Heart left ventricle (tissue), 16 donors: ENCODE results near the gene PRKCH. TPM values are rescaled to one million over a fixed set of nuclear protein-coding genes. Genes with fewer than 3 reads are reported as not detected.

ENCODE experiments used
- ATAC-seq, 4 donors: fragments of 200-7000 bp; cut with Tn5 transposase; one replicate each; pipeline ENCODE4 v1.9.1; 2020 to 2022; ENCODE audit warnings: moderate library complexity in 4 of 4, mild to moderate bottlenecking in 3 of 4, moderate number of reproducible peaks in 1 of 4
- DNase-seq, 5 donors: peaks; one replicate each; pipeline ENCODE4 v3.0.0-alpha.2; 2020
- H3K27ac ChIP-seq, 12 donors: fragments of 200-600 bp; sonication (generic) in 4 of 12; one replicate each; pipeline versions ENCODE4 v1.5.0 to v1.8.0; 2016 to 2022; ENCODE audit warnings: mild to moderate bottlenecking in 2 of 12
- H3K27me3 ChIP-seq, 9 donors: fragments of 200-600 bp; sonication (generic) in 2 of 9; one replicate each; pipeline versions ENCODE4 v1.5.1 to v1.8.0; 2016 to 2022; ENCODE audit warnings: mild to moderate bottlenecking in 3 of 9
- H3K36me3 ChIP-seq, 9 donors: fragments of 200-600 bp; sonication (generic) in 2 of 9; one replicate each; pipeline versions ENCODE4 v1.5.0 to v1.8.0; 2018 to 2022; ENCODE audit warnings: mild to moderate bottlenecking in 2 of 9
- H3K4me1 ChIP-seq, 12 donors: fragments of 200-600 bp; sonication (generic) in 4 of 12; one replicate each; pipeline versions ENCODE4 v1.5.0 to v1.8.0; 2016 to 2022; ENCODE audit warnings: mild to moderate bottlenecking in 3 of 12
- H3K4me3 ChIP-seq, 12 donors: fragments of 200-600 bp; sonication (generic) in 4 of 12; one replicate each; pipeline versions ENCODE4 v1.5.0 to v1.8.0; 2017 to 2022; ENCODE audit warnings: mild to moderate bottlenecking in 9 of 12, moderate library complexity in 4 of 12
- H3K9me3 ChIP-seq, 12 donors: fragments of 200-600 bp; sonication (generic) in 4 of 12; one replicate each; pipeline versions ENCODE4 v1.5.0 to v1.8.0; 2016 to 2022; ENCODE audit warnings: mild to moderate bottlenecking in 1 of 12
- CTCF ChIP-seq, 12 donors: fragments of 200-600 bp; sonication (generic) in 4 of 12; IDR thresholded peaks; one replicate each; pipeline versions ENCODE4 v1.5.0 to v1.8.0; 2018 to 2022; ENCODE audit warnings: antibody characterized with exemption in 12 of 12, mild to moderate bottlenecking in 5 of 12
- POLR2A ChIP-seq, 2 donors: fragments of 450-650 bp; IDR thresholded peaks; one replicate each; pipeline ENCODE4 v1.6.1; 2017; ENCODE audit warnings: antibody characterized with exemption in 2 of 2, mild to moderate bottlenecking in 2 of 2, moderate library complexity in 2 of 2
- WGBS, 4 donors: extraction: QIAGEN DNeasy Blood & Tissue Kit in 2 of 4; methylation state at CpG; one replicate each; pipeline versions ENCODE4 v1.1.5 to v1.1.7; 2013 to 2018; 5-methylcytosine and 5-hydroxymethylcytosine counted together
- intact Hi-C, 10 donors: fragments of 100-400 bp; cut with DNase I; formaldehyde crosslinking; loops; one replicate each; pipeline versions ENCODE4 v1.11.1 to v1.14.2; 2022
- polyA plus RNA-seq, 2 donors: library from polyadenylated mRNA; stranded (reverse); fragments of 200-250 nt; gene quantifications; one replicate each; pipeline ENCODE4 v1.2.3, GENCODE V29; 2013
- total RNA-seq, 9 donors: library from RNA; depleted of rRNA in 2 of 9; stranded (reverse); fragments of >200 nt in 2 of 9; fragmentation: NEBNext Ultra II Directional in 3 of 9; extraction: Animal tissue kit (Norgen Biotek cat#: 25700) in 3 of 9; gene quantifications; one replicate each; pipeline versions ENCODE4 v1.1.0 to v1.2.4, GENCODE V29; 2016 to 2023
- donor health status: ischemic (EF 13 %, LVEDD 7.1; RV severe dilation, severe dysfunction).
- donor health status: healthy with polysubstance abuse.
- donor health status: DM: no; HTN: yes; CAD: no.
- donor health status: DM: no; HTN: no; CAD: no.
- donor health status: ischemic (EF 25% LVEDD 6.9; RV normal size, moderate dysfunction).
- donor health status: ischemic (EF 25% LVEDD 5.7; RV mildly dilated, moderate dysfunction).
- donor health status: healthy.
- donor health status: DM: yes; HTN: yes; CAD: no.
- donor health status: ischemic (EF 35%, LVEDD 5.7; RV mildly dilated, moderate dysfunction).
- donor health status: nonischemic (EF 11% LVEDD 7.7; RV severe dilation, severe dysfunction).
- donor health status: DM: yes; HTN: yes; CAD: no.
- donor health status: PGD.
- donor health status: ischemic (EF 29% LVEDD 5.4; RV normal size, mild dysfunction).
- donor health status: nonischemic (EF 23%, LVEDD 6.1; RV moderate dilation, normal function).

PRKCH gene
- total and polyA plus RNA-seq, 11 donors: 6.1 to 49.2 (median 21.7) TPM

GRCh38 chr14:61536661-61537562 is 215.5 kb downstream of the PRKCH start:
- ATAC-seq: no peak
- Histone ChIP-seq H3K27me3 (no peaks in the 10 kb centered on the region), H3K4me3 (no peak overlapping the region), H3K36me3 (peaks cover 0 to 13% (median 0%) of the 10 kb centered on the region in 9 donors), H3K4me1 (peaks cover 5 to 70% (median 28%) of the 10 kb centered on the region in 12 donors), H3K27ac (peak overlapping the region in 8 of 12 donors; percentile 7 to 59 (median 25)), H3K9me3 (no peaks in the 10 kb centered on the region)
- TF ChIP-seq CTCF (IDR thresholded peaks at IDR 0.05): no peak
- intact Hi-C loops: loop anchor here in 1 of 10 donors (10.0 kb wide), 1 partner anchor 62 kb away; no protein-coding TSS in a partner anchor
- DNase-seq: no peak
- 82 to 87% (median 85%) methylated on average over 12 of the region's 12 CpGs for WGBS, 4 donors

GRCh38 chr14:61537563-61538463 is 216.4 kb downstream of the PRKCH start:
- peaks cover 7 to 70% (median 29%) of the 10 kb centered on the region in 12 donors for H3K4me1 ChIP-seq
- WGBS, 4 donors: 32 to 51% (median 40%) methylated on average over 8 of the region's 8 CpGs
- ATAC-seq: peak; percentile 27 to 65 (median 45)
- H3K4me3 ChIP-seq: no peak overlapping the region
- TF ChIP-seq CTCF (IDR thresholded peaks at IDR 0.05) (no peak), POLR2A (IDR thresholded peaks at IDR 0.05) (no peak)
- intact Hi-C loops: loop anchor here in 1 of 10 donors (10.0 kb wide), 1 partner anchor 63 kb away; no protein-coding TSS in a partner anchor
- H3K36me3 ChIP-seq: peaks cover 0 to 13% (median 0%) of the 10 kb centered on the region in 9 donors
- no peaks in the 10 kb centered on the region for H3K9me3 ChIP-seq
- DNase-seq: no peak
- H3K27me3 ChIP-seq: no peaks in the 10 kb centered on the region
- H3K27ac ChIP-seq: peak overlapping the region in 8 of 12 donors; percentile 7 to 59 (median 25)

GRCh38 chr14:61538464-61539022 is 217.2 kb downstream of the PRKCH start:
- ATAC-seq (no peak), DNase-seq (no peak)
- TF ChIP-seq POLR2A (IDR thresholded peaks at IDR 0.05): no peak
- TF ChIP-seq CTCF (IDR thresholded peaks at IDR 0.05): no peak
- Histone ChIP-seq H3K4me3 (no peak overlapping the region), H3K36me3 (peaks cover 0 to 13% (median 0%) of the 10 kb centered on the region in 9 donors), H3K9me3 (no peaks in the 10 kb centered on the region), H3K27ac (peak overlapping the region in 6 of 12 donors; percentile 7 to 59 (median 40)), H3K27me3 (no peaks in the 10 kb centered on the region), H3K4me1 (peaks cover 11 to 70% (median 30%) of the 10 kb centered on the region in 12 donors)
- intact Hi-C loops: loop anchor here in 1 of 10 donors (10.0 kb wide), 1 partner anchor 64 kb away; no protein-coding TSS in a partner anchor
- WGBS, 4 donors: 59 to 67% (median 62%) methylated on average over 5 of the region's 5 CpGs
